D721Med (cell line): Measurements from ENCODE around the gene IRS2.

ENCODE experiments used
- DNase-seq: peaks from one replicate; pipeline ENCODE4 v3.0.0; 2011; ENCODE audit warnings: low spot score; ENCODE audit not compliant: insufficient read length
- FAIRE-seq: peaks from 2 replicates; lab custom pipeline; 2011; peaks lifted over from hg19 to GRCh38; lab: Jason Lieb, UNC
- CTCF ChIP-seq: IDR thresholded peaks from 2 replicates; pipeline ENCODE4 v1.5.1; 2012; ENCODE audit warnings: mild to moderate bottlenecking, control low read depth; ENCODE audit not compliant: insufficient read depth; ENCODE audit errors: missing control alignments

Gene IRS2

GRCh38 chr13:109779074-109779473, 7.3 kb downstream of the IRS2 start:
- TF ChIP-seq CTCF = no peak
- FAIRE-seq (no peak), DNase-seq (no peak)

GRCh38 chr13:109778102-109778542, 8.3 kb downstream of the IRS2 start:
- DNase-seq (no peak), FAIRE-seq (no peak)
- no peak for TF ChIP-seq CTCF

- FAIRE-seq (peak; percentile 61), DNase-seq (no peak)
- TF ChIP-seq CTCF = no peak
Observed at GRCh38 chr13:109776575-109776974, 9.8 kb downstream of the IRS2 start.

- no peak for FAIRE-seq
- no peak for TF ChIP-seq CTCF
- DNase-seq = no peak
Observed at GRCh38 chr13:109773786-109774185, 12.6 kb downstream of the IRS2 start.

- FAIRE-seq (no peak), DNase-seq (no peak)
- TF ChIP-seq CTCF = no peak
Observed at GRCh38 chr13:109773276-109773675, 13.1 kb downstream of the IRS2 start.

GRCh38 chr13:109771926-109772325, 14.5 kb downstream of the IRS2 start:
- no peak for TF ChIP-seq CTCF
- no peak for DNase-seq
- no peak for FAIRE-seq

- no peak for TF ChIP-seq CTCF
- no peak for DNase-seq
- no peak for FAIRE-seq
Observed at GRCh38 chr13:109770436-109770835, 15.9 kb downstream of the IRS2 start.
